GM12878 (cell line): Measurements from ENCODE around the gene TK2. TPM values are rescaled to one million over a fixed set of nuclear protein-coding genes. Genes with fewer than 3 reads are reported as not detected.

Source experiments
- ATF7 ChIP-seq: fragments of 450-650 bp; IDR thresholded peaks from 2 replicates; pipeline ENCODE4 v1.6.1; 2016; ENCODE audit warnings: low read depth, mild to moderate bottlenecking
- CBX3 ChIP-seq: fragments of 200-600 bp; sonication (generic); IDR thresholded peaks from 2 replicates; pipeline ENCODE4 v1.6.1; 2016; ENCODE audit warnings: low read depth, borderline replicate concordance
- CEBPB ChIP-seq, 2 experiments: fragments of 150-350 bp in 1 of 2; IDR thresholded peaks; 2 replicates each; pipeline ENCODE4 v1.6.1; 2012 to 2014; ENCODE audit warnings: low read depth in 2 of 2, low read length in 2 of 2, borderline replicate concordance in 1 of 2, inconsistent platforms in 1 of 2
- E2F4 ChIP-seq: IDR thresholded peaks from 2 replicates; pipeline ENCODE4 v1.6.1; 2012; ENCODE audit warnings: low read depth, low read length, improper control_type of control experiment
- EGR1 ChIP-seq, 2 experiments: IDR thresholded peaks; 1 replicate in 1 of 2; 2 replicates in 1 of 2; pipeline ENCODE4 v1.6.1; 2011 to 2012; ENCODE audit warnings: low read depth in 2 of 2, low read length in 2 of 2, borderline replicate concordance in 1 of 2, mild to moderate bottlenecking in 1 of 2, moderate library complexity in 1 of 2
- ETV6 ChIP-seq, 2 experiments: fragments of 450-650 bp in 1 of 2; IDR thresholded peaks in 1 of 2; conservative IDR thresholded peaks in 1 of 2; 2 replicates each; pipeline ENCODE4 v1.6.1; 2014; ENCODE audit warnings: antibody characterized with exemption in 1 of 2, borderline replicate concordance in 1 of 2, low read depth in 1 of 2, mild to moderate bottlenecking in 1 of 2, moderate library complexity in 1 of 2
- HCFC1 ChIP-seq: fragments of 150-350 bp; IDR thresholded peaks from 2 replicates; pipeline ENCODE4 v1.6.1; 2014; ENCODE audit warnings: low read length
- IRF4 ChIP-seq: IDR thresholded peaks from 2 replicates; pipeline ENCODE4 v1.6.1; 2011; ENCODE audit warnings: low read depth, low read length
- KDM1A ChIP-seq: fragments of 200-600 bp; sonication (generic); IDR thresholded peaks from 2 replicates; pipeline ENCODE4 v1.6.1; 2016; ENCODE audit warnings: borderline replicate concordance
- LARP7 ChIP-seq: fragments of 450-650 bp; IDR thresholded peaks from 2 replicates; pipeline ENCODE4 v1.6.1; 2017; ENCODE audit warnings: mild to moderate bottlenecking
- MEF2A ChIP-seq: IDR thresholded peaks from 2 replicates; pipeline ENCODE4 v1.6.1; 2011; ENCODE audit warnings: low read depth, mild to moderate bottlenecking, low read length, moderate library complexity; ENCODE audit not compliant: insufficient read depth
- MTA3 ChIP-seq: IDR thresholded peaks from 2 replicates; pipeline ENCODE4 v1.6.1; 2012; ENCODE audit warnings: low read length, inconsistent platforms, borderline replicate concordance
- MYB ChIP-seq: fragments of 150-350 bp; IDR thresholded peaks from 2 replicates; pipeline ENCODE4 v1.6.1; 2014; ENCODE audit warnings: mild to moderate bottlenecking, low read depth, low read length, borderline replicate concordance
- MYC ChIP-seq: IDR thresholded peaks from 2 replicates; pipeline ENCODE4 v1.6.1; 2011; ENCODE audit warnings: mild to moderate bottlenecking, low read length, moderate library complexity, inconsistent platforms; ENCODE audit not compliant: insufficient read depth, insufficient replicate concordance, insufficient read length, severe bottlenecking
- NFXL1 ChIP-seq: fragments of 450-650 bp; IDR thresholded peaks from 2 replicates; pipeline ENCODE4 v1.6.1; 2017; ENCODE audit warnings: antibody characterized with exemption, mild to moderate bottlenecking, borderline replicate concordance
- NR2C1 ChIP-seq: fragments of 450-650 bp; IDR thresholded peaks from 2 replicates; pipeline ENCODE4 v1.6.1; 2017; ENCODE audit warnings: antibody characterized with exemption, mild to moderate bottlenecking, moderate library complexity
- NR2F1 ChIP-seq: fragments of 450-650 bp; conservative IDR thresholded peaks from 2 replicates; pipeline ENCODE4 v1.6.1; 2017; ENCODE audit warnings: mild to moderate bottlenecking
- PAX8 ChIP-seq: fragments of 450-650 bp; IDR thresholded peaks from 2 replicates; pipeline ENCODE4 v1.6.1; 2017; ENCODE audit warnings: mild to moderate bottlenecking, moderate library complexity
- PML ChIP-seq: IDR thresholded peaks from 2 replicates; pipeline ENCODE4 v1.6.1; 2012; ENCODE audit warnings: low read length, inconsistent platforms
- POLR2A ChIP-seq: IDR thresholded peaks from 2 replicates; pipeline ENCODE4 v1.6.1; 2011; ENCODE audit warnings: low read depth, mild to moderate bottlenecking, low read length
- POLR2AphosphoS5 ChIP-seq: IDR thresholded peaks from 2 replicates; pipeline ENCODE4 v1.6.1; 2011; ENCODE audit warnings: mild to moderate bottlenecking, low read length, inconsistent platforms
- POU2F2 ChIP-seq: IDR thresholded peaks from 3 replicates; pipeline ENCODE4 v1.6.1; 2011; ENCODE audit warnings: low read depth, mild to moderate bottlenecking, low read length, borderline replicate concordance
- RAD21 ChIP-seq: IDR thresholded peaks from 2 replicates; pipeline ENCODE4 v1.6.1; 2011; ENCODE audit warnings: mild to moderate bottlenecking, low read depth, low read length, moderate library complexity; ENCODE audit not compliant: insufficient read depth
- RAD51 ChIP-seq: fragments of 450-650 bp; IDR thresholded peaks from 2 replicates; pipeline ENCODE4 v1.6.1; 2016; ENCODE audit warnings: moderate library complexity, mild to moderate bottlenecking, inconsistent platforms
- RBBP5 ChIP-seq: fragments of 200-600 bp; sonication (generic); conservative IDR thresholded peaks from 2 replicates; pipeline ENCODE4 v1.6.1; 2016
- RELA ChIP-seq: fragments of 450-650 bp; IDR thresholded peaks from 2 replicates; pipeline ENCODE4 v1.8.0; 2014; ENCODE audit warnings: borderline replicate concordance; ENCODE audit not compliant: partially characterized antibody
- RUNX3 ChIP-seq: IDR thresholded peaks from 2 replicates; pipeline ENCODE4 v1.6.1; 2012; ENCODE audit warnings: low read length, inconsistent platforms
- SMAD1 ChIP-seq: fragments of 450-650 bp; IDR thresholded peaks from 2 replicates; pipeline ENCODE4 v1.6.1; 2018; ENCODE audit warnings: mild to moderate bottlenecking, low read depth; ENCODE audit not compliant: partially characterized antibody
- SREBF1 ChIP-seq: IDR thresholded peaks from 2 replicates; pipeline ENCODE4 v1.6.1; 2012; ENCODE audit warnings: mild to moderate bottlenecking, low read length
- STAT1 ChIP-seq: fragments of 450-650 bp; conservative IDR thresholded peaks from 2 replicates; pipeline ENCODE4 v1.6.1; 2014; ENCODE audit warnings: antibody characterized with exemption, mild to moderate bottlenecking
- TCF12 ChIP-seq: IDR thresholded peaks from 2 replicates; pipeline ENCODE4 v1.6.1; 2011; ENCODE audit warnings: low read depth, mild to moderate bottlenecking, low read length
- WRNIP1 ChIP-seq: IDR thresholded peaks from 2 replicates; pipeline ENCODE4 v1.6.1; 2011; ENCODE audit warnings: low read depth, low read length, improper control_type of control experiment, borderline replicate concordance
- ZNF217 ChIP-seq: fragments of 450-650 bp; IDR thresholded peaks from 2 replicates; pipeline ENCODE4 v1.6.1; 2017; ENCODE audit warnings: antibody characterized with exemption, mild to moderate bottlenecking
- ZNF24 ChIP-seq: fragments of 450-650 bp; IDR thresholded peaks from 2 replicates; pipeline ENCODE4 v1.6.1; 2017; ENCODE audit warnings: antibody characterized with exemption, mild to moderate bottlenecking
- ZZZ3 ChIP-seq: IDR thresholded peaks from 2 replicates; pipeline ENCODE4 v1.6.1; 2011; ENCODE audit warnings: low read depth; ENCODE audit not compliant: control insufficient read depth, insufficient read length
- polyA plus RNA-seq, 11 experiments: library from polyadenylated mRNA; depleted of rRNA in 4 of 11; unstranded in 6 of 11; stranded (reverse) in 5 of 11; fragments of >200 nt; fragmentation: Nextera tagmentation in 4 of 11; fragmentation: Illumina TruSeq in 1 of 11; extraction: Ambion mirVana in 4 of 11; extraction: Trizol in 1 of 11; gene quantifications; 1 replicate in 1 of 11; 2 replicates in 10 of 11; pipeline versions ENCODE4 v1.2.1 to v1.2.3, GENCODE V29; 2011 to 2016; ENCODE audit warnings: inconsistent platforms in 2 of 11, missing spikeins in 2 of 11, low read depth in 1 of 11
- total RNA-seq, 4 experiments: library from RNA; depleted of rRNA in 3 of 4; stranded (reverse); fragments of >200 nt in 3 of 4; fragmentation: Illumina TruSeq in 1 of 4; extraction: Trizol in 1 of 4; gene quantifications; 2 replicates each; pipeline versions ENCODE4 v1.2.1 to v1.2.3, GENCODE V29; 2013 to 2021

Gene TK2
- total and polyA plus RNA-seq, 10 of the 15 experiments (the other 5 are each of a cell fraction or from before 2014, with no cell fraction given), result 1.3 to 12.4 (median 3.0) TPM

GRCh38 chr16:66552286-66553177 is 2.6 kb upstream of the TK2 start, which contains the start of gene CKLF (continued):
- TF ChIP-seq CBX3 (no peak), MEF2A (no peak), RELA (no peak), EGR1 (IDR thresholded peaks at IDR 0.05; ENCODE audit: borderline replicate concordance in 1 of 2, low read depth in 2 of 2, low read length in 2 of 2) (no peak), MYC (peak; percentile 79), NR2F1 (no peak), KDM1A (no peak), ZNF24 (no peak), SREBF1 (no peak), WRNIP1 (no peak), E2F4 (peak; percentile 78), POLR2A (peak; percentile 95), MYB (0 out of 2 replicates have a peak, but pooled peaks have one; percentile 28), POLR2AphosphoS5 (peak; percentile 74), TCF12 (no peak), PAX8 (no peak), RBBP5 (no peak), LARP7 (peak; percentile 61; the same call in 1 of the 2 replicates), NFXL1 (no peak), ETV6 (conservative IDR thresholded peaks at IDR 0.05 in 1 of 2, IDR thresholded peaks at IDR 0.05 in 1 of 2; ENCODE audit: borderline replicate concordance in 1 of 2, low read depth in 1 of 2) (no peak), HCFC1 (no peak), IRF4 (no peak), SMAD1 (peak; percentile 6), POU2F2 (peak; percentile 44; the same call in 1 of the 3 replicates), NR2C1 (no peak), STAT1 (no peak), CEBPB (IDR thresholded peaks at IDR 0.05; ENCODE audit: borderline replicate concordance in 1 of 2, low read depth in 2 of 2, low read length in 2 of 2) (no peak), RUNX3 (peak; percentile 14; the same call in 1 of the 2 replicates), RAD51 (no peak), RAD21 (no peak), MTA3 (no peak), ZZZ3 (no peak), PML (no peak; the same call in 1 of the 2 replicates), ATF7 (no peak), ZNF217 (0 out of 2 replicates have a peak, but pooled peaks have one; percentile 47)
